ENCODE measurements around the gene DMWD. TPM values are rescaled to one million over a fixed set of nuclear protein-coding genes. Genes with fewer than 3 reads are reported as not detected.

DMWD gene
- total RNA-seq, 2 donors from 2014 or later: 19.7 to 20.4 TPM

DNA sequence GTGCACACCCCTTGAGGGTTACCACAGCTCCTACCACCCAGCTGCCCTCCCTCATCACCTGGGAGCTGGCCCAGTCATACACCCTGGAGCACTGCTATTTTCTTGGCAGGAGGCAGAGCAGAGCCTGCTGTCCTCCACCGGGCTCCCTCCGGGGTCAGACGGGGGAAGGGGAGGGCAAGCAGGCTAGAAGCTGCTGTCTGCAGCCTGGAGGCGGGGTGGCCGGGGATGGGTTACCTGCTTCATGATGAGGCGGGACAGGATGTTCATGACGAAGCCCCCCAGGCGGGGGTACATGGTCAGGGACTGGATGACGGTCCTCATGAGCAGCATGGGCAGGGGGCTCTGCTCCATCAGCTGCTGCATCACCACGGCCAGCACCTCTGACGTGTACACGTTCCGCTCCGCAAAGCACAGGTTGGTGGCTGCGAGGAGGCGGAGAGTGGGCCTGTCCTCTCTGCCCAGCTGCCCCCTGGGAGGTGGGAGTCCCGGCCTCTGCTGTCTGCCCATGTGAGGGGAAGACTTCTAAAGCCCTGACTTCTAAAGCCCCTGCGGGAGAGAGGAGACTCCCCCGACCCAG lies 25.2 kb upstream of the DMWD start:
- H3K27ac ChIP-seq: peak overlapping the region in 1 of 4 donors; percentile 32
- no peak for TF ChIP-seq POLR2A (IDR thresholded peaks at IDR 0.05)
- TF ChIP-seq, protein P1, sequence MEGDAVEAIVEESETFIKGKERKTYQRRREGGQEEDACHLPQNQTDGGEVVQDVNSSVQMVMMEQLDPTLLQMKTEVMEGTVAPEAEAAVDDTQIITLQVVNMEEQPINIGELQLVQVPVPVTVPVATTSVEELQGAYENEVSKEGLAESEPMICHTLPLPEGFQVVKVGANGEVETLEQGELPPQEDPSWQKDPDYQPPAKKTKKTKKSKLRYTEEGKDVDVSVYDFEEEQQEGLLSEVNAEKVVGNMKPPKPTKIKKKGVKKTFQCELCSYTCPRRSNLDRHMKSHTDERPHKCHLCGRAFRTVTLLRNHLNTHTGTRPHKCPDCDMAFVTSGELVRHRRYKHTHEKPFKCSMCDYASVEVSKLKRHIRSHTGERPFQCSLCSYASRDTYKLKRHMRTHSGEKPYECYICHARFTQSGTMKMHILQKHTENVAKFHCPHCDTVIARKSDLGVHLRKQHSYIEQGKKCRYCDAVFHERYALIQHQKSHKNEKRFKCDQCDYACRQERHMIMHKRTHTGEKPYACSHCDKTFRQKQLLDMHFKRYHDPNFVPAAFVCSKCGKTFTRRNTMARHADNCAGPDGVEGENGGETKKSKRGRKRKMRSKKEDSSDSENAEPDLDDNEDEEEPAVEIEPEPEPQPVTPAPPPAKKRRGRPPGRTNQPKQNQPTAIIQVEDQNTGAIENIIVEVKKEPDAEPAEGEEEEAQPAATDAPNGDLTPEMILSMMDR (IDR thresholded peaks at IDR 0.05): no peak
- intact Hi-C loops (cut with DNase I): loop anchor here (5.0 kb wide), 1 partner anchor 189 kb away; no protein-coding TSS in a partner anchor
- 75% methylated on average over 17 of the region's 19 CpGs; no CpG with 5 or more reads in 1 of the 2 donors for WGBS, 2 donors
- peaks cover 6% of the 10 kb centered on the region for H3K4me1 ChIP-seq
- H3K36me3 ChIP-seq (replicated peaks in 1 of 2; ENCODE audit: insufficient read depth in 1 of 2, low read depth in 2 of 2): peaks cover 0 to 2% of the 10 kb centered on the region in 2 donors
- H3K9me3 ChIP-seq: no peaks in the 10 kb centered on the region
- DNase-seq (peak in 1 of 4 donors; percentile 34), ATAC-seq (peak; percentile 5)
- no peak overlapping the region for H3K4me3 ChIP-seq
- H3K27me3 ChIP-seq: no peaks in the 10 kb centered on the region

DNA sequence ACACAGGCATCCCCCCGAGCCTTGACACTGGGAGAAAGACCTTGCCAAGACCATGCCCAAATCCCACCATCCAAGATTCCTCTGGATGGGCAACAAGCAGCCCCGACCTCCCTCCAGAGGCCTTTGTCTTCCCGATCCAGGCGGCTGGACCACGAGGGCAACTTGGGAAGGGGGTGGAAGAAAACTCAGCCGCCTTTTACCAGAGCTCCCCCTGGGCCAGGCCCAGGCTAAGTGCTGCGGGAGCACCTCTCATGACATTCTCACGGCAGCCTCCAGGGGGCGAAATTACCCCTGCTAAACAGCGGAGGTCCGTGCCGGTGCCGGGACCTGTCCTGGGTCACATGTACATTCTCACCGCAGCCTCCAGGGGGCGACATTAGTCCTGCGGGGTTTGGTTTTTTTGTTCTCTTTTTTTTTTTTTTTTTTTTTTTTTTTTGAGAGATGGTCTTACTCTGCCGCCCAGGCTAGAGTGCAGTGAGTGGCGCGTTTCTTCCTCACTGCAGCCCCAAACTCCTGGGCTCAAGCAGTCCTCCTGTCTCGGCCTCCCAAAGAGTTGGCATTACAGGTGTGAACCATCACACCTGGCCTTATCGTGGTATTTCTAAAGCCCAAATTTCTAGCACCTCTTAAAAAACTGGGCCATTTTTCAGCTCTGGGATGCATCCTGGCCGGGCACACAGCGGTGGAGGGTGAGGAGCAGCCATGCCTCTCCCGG lies 24.5 kb upstream of the DMWD start:
- peak; percentile 95 to 96 (median 96) for DNase-seq
- Histone ChIP-seq H3K27ac (peak overlapping the region in 1 of 4 donors; percentile 32), H3K27me3 (no peaks in the 10 kb centered on the region), H3K9me3 (no peaks in the 10 kb centered on the region), H3K36me3 (replicated peaks in 1 of 2; ENCODE audit: insufficient read depth in 1 of 2, low read depth in 2 of 2) (no peaks in the 10 kb centered on the region), H3K4me1 (peaks cover 6% of the 10 kb centered on the region), H3K4me3 (no peak overlapping the region)
- TF ChIP-seq, protein P1 (IDR thresholded peaks at IDR 0.05): peak; percentile 97 to 99 (median 99)
- TF ChIP-seq POLR2A (IDR thresholded peaks at IDR 0.05): no peak
- 13 to 14% methylated on average over 13 to 23 of the region's 24 CpGs for WGBS, 2 donors
- ATAC-seq: peak; percentile 95
- intact Hi-C loops (cut with DNase I): loop anchor here (5.0 kb wide), 1 partner anchor 190 kb away; no protein-coding TSS in a partner anchor

DNA sequence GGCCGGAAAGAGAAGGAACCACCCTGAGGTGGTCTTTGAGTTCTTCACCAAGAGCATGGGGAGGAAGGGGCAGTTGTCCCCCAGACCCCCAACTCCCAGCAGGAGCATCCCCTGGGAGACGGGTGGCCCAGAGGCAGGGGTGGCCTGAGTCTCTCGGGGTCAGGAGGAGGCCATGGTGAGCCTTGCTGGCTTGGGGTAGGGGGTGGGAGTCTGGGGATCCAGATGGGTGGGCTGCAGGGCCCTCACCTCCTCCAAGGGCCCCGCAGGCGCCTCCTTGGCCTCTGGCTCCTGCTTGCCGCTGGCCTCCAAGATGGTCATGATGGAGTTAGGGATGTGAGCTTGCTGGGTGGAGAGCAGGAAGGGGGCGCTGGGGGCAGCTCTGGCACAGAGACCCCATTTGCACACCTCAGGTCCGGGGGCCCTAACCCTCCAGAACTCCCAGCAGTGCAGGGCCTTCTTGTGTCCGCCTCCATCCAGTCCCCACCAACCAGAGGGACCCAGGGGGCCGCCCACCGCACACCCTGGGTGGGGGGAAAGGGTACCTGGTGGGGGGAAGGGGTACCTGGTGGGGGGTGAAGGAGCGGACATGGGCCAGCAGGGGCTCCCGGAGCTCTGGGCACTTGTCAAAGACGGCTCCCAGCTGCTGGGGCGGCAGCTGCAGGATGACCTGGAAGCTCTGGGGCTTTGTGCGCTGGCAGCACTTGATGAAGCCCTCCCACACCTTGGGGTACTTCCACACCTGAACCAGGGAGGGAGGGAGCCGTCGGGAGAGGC lies 23.8 kb upstream of the DMWD start:
- Histone ChIP-seq H3K4me1 (peaks cover 6% of the 10 kb centered on the region), H3K9me3 (no peaks in the 10 kb centered on the region), H3K27ac (no peak overlapping the region), H3K4me3 (no peak overlapping the region), H3K36me3 (replicated peaks in 1 of 2; ENCODE audit: insufficient read depth in 1 of 2, low read depth in 2 of 2) (no peaks in the 10 kb centered on the region), H3K27me3 (no peaks in the 10 kb centered on the region)
- WGBS, 2 donors: 40 to 64% methylated on average over 1 to 17 of the region's 18 CpGs
- ATAC-seq (no peak), DNase-seq (no peak)
- intact Hi-C loops (cut with DNase I): loop anchor here (5.0 kb wide), 1 partner anchor 191 kb away; no protein-coding TSS in a partner anchor
- TF ChIP-seq POLR2A (IDR thresholded peaks at IDR 0.05): no peak
- TF ChIP-seq, protein P1 (IDR thresholded peaks at IDR 0.05): no peak

DNA sequence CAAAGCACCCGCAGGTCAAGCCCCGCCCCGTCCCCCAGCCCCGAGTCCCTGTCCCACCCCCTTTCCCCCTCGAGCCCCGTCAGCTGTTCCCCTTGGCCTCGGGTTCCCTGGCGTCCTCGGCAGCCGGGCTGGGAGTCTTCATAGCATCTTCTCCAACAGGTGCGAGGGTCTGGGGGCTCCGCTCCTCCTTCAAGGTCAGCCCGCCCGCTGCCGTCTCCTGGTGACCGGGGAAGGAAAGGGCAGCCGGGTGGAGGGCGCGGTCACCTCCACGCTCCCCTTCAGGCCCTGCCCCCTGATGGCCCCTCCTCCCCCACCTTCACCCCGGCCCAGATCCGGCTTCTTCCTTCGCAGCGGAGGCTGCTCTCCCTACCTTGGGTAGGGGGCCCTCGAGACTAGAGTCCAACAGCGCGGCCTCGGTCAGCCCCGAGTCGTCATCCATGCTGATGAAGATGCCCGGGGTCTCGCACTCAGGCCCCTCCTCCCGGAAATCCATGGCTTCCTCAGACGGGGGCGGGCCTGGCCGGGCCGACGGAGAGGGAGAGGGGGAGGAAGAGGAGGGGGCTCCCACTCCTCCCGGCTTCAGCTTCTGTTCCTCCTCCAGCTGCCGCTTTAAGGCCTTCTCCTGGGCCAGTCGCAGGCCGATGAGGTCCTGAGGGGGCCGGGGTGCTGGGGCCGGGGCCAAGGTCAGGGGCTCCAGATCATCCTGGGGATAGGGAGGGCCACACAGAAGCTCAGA lies 23.0 kb upstream of the DMWD start:
- Histone ChIP-seq H3K36me3 (replicated peaks in 1 of 2; ENCODE audit: insufficient read depth in 1 of 2, low read depth in 2 of 2) (no peaks in the 10 kb centered on the region), H3K4me1 (peaks cover 6% of the 10 kb centered on the region), H3K4me3 (no peak overlapping the region), H3K27ac (no peak overlapping the region), H3K27me3 (no peaks in the 10 kb centered on the region), H3K9me3 (no peaks in the 10 kb centered on the region)
- intact Hi-C loops (cut with DNase I): loop anchor here (5.0 kb wide), 1 partner anchor 192 kb away; no protein-coding TSS in a partner anchor
- no peak for ATAC-seq
- no peak for DNase-seq
- TF ChIP-seq, protein P1 (IDR thresholded peaks at IDR 0.05): no peak
- WGBS, 2 donors: 50 to 58% methylated on average over 21 to 31 of the region's 44 CpGs
